HEK293 (cell line): ENCODE results near the gene EPM2A.
"Not testable (repeated sequence)": the region's sequence is repeated elsewhere in the genome, so short reads cannot be mapped to it uniquely, and the experiment has no call there.

ENCODE experiments used
- CTCF ChIA-PET: fragments of 350-600 bp; formaldehyde crosslinking; extraction: SDS; loops from one replicate; lab custom pipeline; 2021; ENCODE audit warnings: antibody characterized with exemption; lab: Yijun Ruan, JAX
- POLR2A ChIA-PET: fragments of 300-600 bp; formaldehyde crosslinking; extraction: SDS; loops from one replicate; lab custom pipeline; 2020; ENCODE audit warnings: antibody characterized with exemption, inconsistent platforms; lab: Yijun Ruan, JAX
- H3K27ac ChIP-seq: fragments of 200-500 bp; sonication (Bioruptor generic); 2 replicates; pipeline ENCODE4 v1.5.1; 2014; ENCODE audit warnings: low read depth, low read length, control low read depth, inconsistent platforms; ENCODE audit errors: extremely low read depth
- H3K36me3 ChIP-seq, 2 experiments: fragments of 200-500 bp in 1 of 2; sonication (Bioruptor generic) in 1 of 2; 1 replicate in 1 of 2; 2 replicates in 1 of 2; pipeline ENCODE4 v1.5.1; 2014 to 2017; ENCODE audit warnings: inconsistent platforms in 2 of 2, low read length in 2 of 2; ENCODE audit not compliant: control insufficient read depth in 2 of 2, insufficient read depth in 1 of 2
- H3K4me1 ChIP-seq: fragments of 200-500 bp; sonication (Bioruptor generic); 2 replicates; pipeline ENCODE4 v1.5.1; 2014; ENCODE audit warnings: mild to moderate bottlenecking, low read length, inconsistent platforms; ENCODE audit not compliant: control insufficient read depth, insufficient read depth
- H3K4me3 ChIP-seq: 2 replicates; pipeline ENCODE4 v1.5.1; 2011; ENCODE audit warnings: low read depth, mild to moderate bottlenecking, control low read depth, low read length, moderate library complexity
- H3K9me3 ChIP-seq: fragments of 200-500 bp; sonication (Bioruptor generic); 2 replicates; pipeline ENCODE4 v1.5.1; 2014; ENCODE audit warnings: low read depth, low read length, inconsistent platforms; ENCODE audit not compliant: control insufficient read depth, insufficient read depth
- GLI2 ChIP-seq: fragments of 450-650 bp; formaldehyde crosslinking; IDR thresholded peaks from 2 replicates; pipeline ENCODE4; 2017; ENCODE audit warnings: missing biosample characterization, missing genetic modification characterization, low read depth, borderline replicate concordance
- GLIS1 ChIP-seq: fragments of 450-650 bp; formaldehyde crosslinking; IDR thresholded peaks from 2 replicates; pipeline ENCODE4 v1.5.1; 2016; ENCODE audit warnings: missing biosample characterization, missing genetic modification characterization
- PBX3 ChIP-seq: sonication (generic); formaldehyde crosslinking; IDR thresholded peaks from 2 replicates; pipeline ENCODE4 v1.8.1; 2022; ENCODE audit warnings: mild to moderate bottlenecking, moderate library complexity, missing genetic modification reagents
- TCF7L2 ChIP-seq: IDR thresholded peaks from 2 replicates; pipeline ENCODE4 v1.6.1; 2011; ENCODE audit warnings: low read depth, mild to moderate bottlenecking, inconsistent platforms, low read length, moderate library complexity, borderline replicate concordance
- ZNF133 ChIP-seq: fragments of 450-650 bp; formaldehyde crosslinking; IDR thresholded peaks from 2 replicates; pipeline ENCODE4 v1.5.1; 2016; ENCODE audit warnings: missing biosample characterization, missing genetic modification characterization
- ZNF146 ChIP-seq: fragments of 450-650 bp; formaldehyde crosslinking; IDR thresholded peaks from 2 replicates; pipeline ENCODE4 v1.5.1; 2016; ENCODE audit warnings: missing biosample characterization, missing genetic modification characterization
- ZNF155 ChIP-seq: fragments of 450-650 bp; formaldehyde crosslinking; IDR thresholded peaks from 2 replicates; pipeline ENCODE4 v1.5.1; 2016; ENCODE audit warnings: missing biosample characterization, missing genetic modification characterization
- ZNF274 ChIP-seq, 2 experiments: fragments of 200-500 bp in 1 of 2; fragments of 450-650 bp in 1 of 2; sonication (Bioruptor generic) in 1 of 2; formaldehyde crosslinking in 1 of 2; IDR thresholded peaks; 2 replicates each; pipeline versions ENCODE4 v1.5.1 to v1.6.1; 2014 to 2016; ENCODE audit warnings: borderline replicate concordance in 1 of 2, inconsistent platforms in 1 of 2, low read length in 1 of 2, missing biosample characterization in 1 of 2, missing genetic modification characterization in 1 of 2
- ZNF280D ChIP-seq: fragments of 450-650 bp; formaldehyde crosslinking; IDR thresholded peaks from 2 replicates; pipeline ENCODE4 v1.5.1; 2016; ENCODE audit warnings: missing biosample characterization, missing genetic modification characterization
- ZNF580 ChIP-seq: fragments of 450-650 bp; formaldehyde crosslinking; IDR thresholded peaks from 2 replicates; pipeline ENCODE4 v1.5.1; 2016; ENCODE audit warnings: missing biosample characterization, missing genetic modification characterization
- ZNF600 ChIP-seq: fragments of 450-650 bp; formaldehyde crosslinking; IDR thresholded peaks from 2 replicates; pipeline ENCODE4 v1.5.1; 2016; ENCODE audit warnings: missing biosample characterization, missing genetic modification characterization
- ZNF692 ChIP-seq: fragments of 450-650 bp; formaldehyde crosslinking; IDR thresholded peaks from 2 replicates; pipeline ENCODE4 v1.5.1; 2016; ENCODE audit warnings: missing biosample characterization, missing genetic modification characterization
- ZNF747 ChIP-seq: fragments of 450-650 bp; formaldehyde crosslinking; IDR thresholded peaks from 2 replicates; pipeline ENCODE4 v1.5.1; 2016; ENCODE audit warnings: missing biosample characterization, missing genetic modification characterization
- ZNF830 ChIP-seq: fragments of 450-650 bp; IDR thresholded peaks from 2 replicates; pipeline ENCODE4 v1.5.0; 2018; ENCODE audit warnings: missing biosample characterization, missing genetic modification characterization, low read depth, mild to moderate bottlenecking, moderate library complexity
- ZSCAN23 ChIP-seq: fragments of 450-650 bp; formaldehyde crosslinking; IDR thresholded peaks from 2 replicates; pipeline ENCODE4 v1.5.1; 2016; ENCODE audit warnings: missing biosample characterization, missing genetic modification characterization

The EPM2A gene

GRCh38 chr6:145743332-145743731, 8.0 kb upstream of the EPM2A start (continued):
- no peak for TF ChIP-seq GLIS1 (tag by site-specific recombination)

GRCh38 chr6:145742472-145742871, 7.2 kb upstream of the EPM2A start:
- CTCF ChIA-PET, result interaction anchor here (0.6 kb wide), 2 partner anchors 39 to 511 kb away, joined by 3 read pairs; no protein-coding TSS in a partner anchor
- H3K4me3 ChIP-seq, H3K36me3 ChIP-seq, H3K27ac ChIP-seq, POLR2A ChIA-PET, H3K9me3 ChIP-seq, H3K4me1 ChIP-seq: not testable (repeated sequence)

GRCh38 chr6:145739685-145740084, 4.4 kb upstream of the EPM2A start:
- H3K4me1 ChIP-seq, H3K36me3 ChIP-seq, H3K9me3 ChIP-seq, H3K27ac ChIP-seq, H3K4me3 ChIP-seq: not testable (repeated sequence)
- CTCF ChIA-PET, result interaction anchor here (0.6 kb wide), 1 partner anchor 10 kb away, joined by 3 read pairs; no protein-coding TSS in a partner anchor
- peak; percentile 94 for TF ChIP-seq ZNF146 (tag by site-specific recombination)
- peak; percentile 60; the same call in 1 of the 2 replicates for TF ChIP-seq ZNF280D (tag by site-specific recombination)
- TF ChIP-seq ZNF580, result 0 out of 2 replicates have a peak, but pooled peaks have one; percentile 24
- POLR2A ChIA-PET, result interaction anchor here (0.7 kb wide), 1 partner anchor 806 kb away, joined by 3 read pairs; no protein-coding TSS in a partner anchor

GRCh38 chr6:145738265-145738664, 2.9 kb upstream of the EPM2A start:
- peaks cover 4% of the 10 kb centered on the region; the same call in 1 of the 2 replicates for H3K4me1 ChIP-seq
- no peaks in the 10 kb centered on the region for H3K36me3 ChIP-seq
- H3K4me3 ChIP-seq, result no peak overlapping the region
- H3K27ac ChIP-seq, result no peak overlapping the region
- H3K9me3 ChIP-seq, result no peaks in the 10 kb centered on the region
- TF ChIP-seq ZNF600 (no peak), ZNF692 (tag by site-specific recombination) (no peak), TCF7L2 (no peak), ZNF133 (no peak)
- ChIA-PET CTCF (no interaction called here), POLR2A (no interaction called here)

- TF ChIP-seq ZNF600, result no peak
- no peak for TF ChIP-seq ZNF692 (tag by site-specific recombination)
- no peak for TF ChIP-seq PBX3 (CRISPR knock-in tag)
- no peak for TF ChIP-seq ZSCAN23 (tag by site-specific recombination)
- no peak for TF ChIP-seq ZNF747
- no peak for TF ChIP-seq GLIS1 (tag by site-specific recombination)
- no peak for TF ChIP-seq ZNF274 (IDR thresholded peaks at IDR 0.05; ENCODE audit: low read length)
- TF ChIP-seq ZNF274 (tag by site-specific recombination; IDR thresholded peaks at IDR 0.05; ENCODE audit: borderline replicate concordance), result no peak
- TF ChIP-seq ZNF830 (tag by site-specific recombination), result no peak
- no peak for TF ChIP-seq GLI2
- no peak for TF ChIP-seq ZNF155 (tag by site-specific recombination)
- no peak overlapping the region for H3K27ac ChIP-seq
- H3K4me1 ChIP-seq, result peaks cover 4% of the 10 kb centered on the region; the same call in 1 of the 2 replicates
- no peaks in the 10 kb centered on the region for H3K36me3 ChIP-seq
- H3K9me3 ChIP-seq, result no peaks in the 10 kb centered on the region
- no peak overlapping the region for H3K4me3 ChIP-seq
- ChIA-PET CTCF (interaction anchor here (1.0 kb wide), 1 partner anchor 77 kb away, joined by 3 read pairs; no protein-coding TSS in a partner anchor), POLR2A (interaction anchor here (1.2 to 3.0 kb wide), 2 partner anchors 25 to 78 kb away, joined by 4 to 53 read pairs; partner anchors contain the start of gene FBXO30)
Observed at GRCh38 chr6:145736661-145737144, 1.4 kb upstream of the EPM2A start.
